HG02885 (cell line): ENCODE measurements around the gene GRIK2.
"Not testable (repeated sequence)": the region's sequence is repeated elsewhere in the genome, so short reads cannot be mapped to it uniquely, and the experiment has no call there.

Source experiments
- ATAC-seq: cut with Tn5 transposase; IDR thresholded peaks from one replicate; pipeline ENCODE4 v1.9.1; 2021; ENCODE audit warnings: mild to moderate bottlenecking; ENCODE audit not compliant: unreplicated experiment, poor library complexity

GRIK2 gene

DNA sequence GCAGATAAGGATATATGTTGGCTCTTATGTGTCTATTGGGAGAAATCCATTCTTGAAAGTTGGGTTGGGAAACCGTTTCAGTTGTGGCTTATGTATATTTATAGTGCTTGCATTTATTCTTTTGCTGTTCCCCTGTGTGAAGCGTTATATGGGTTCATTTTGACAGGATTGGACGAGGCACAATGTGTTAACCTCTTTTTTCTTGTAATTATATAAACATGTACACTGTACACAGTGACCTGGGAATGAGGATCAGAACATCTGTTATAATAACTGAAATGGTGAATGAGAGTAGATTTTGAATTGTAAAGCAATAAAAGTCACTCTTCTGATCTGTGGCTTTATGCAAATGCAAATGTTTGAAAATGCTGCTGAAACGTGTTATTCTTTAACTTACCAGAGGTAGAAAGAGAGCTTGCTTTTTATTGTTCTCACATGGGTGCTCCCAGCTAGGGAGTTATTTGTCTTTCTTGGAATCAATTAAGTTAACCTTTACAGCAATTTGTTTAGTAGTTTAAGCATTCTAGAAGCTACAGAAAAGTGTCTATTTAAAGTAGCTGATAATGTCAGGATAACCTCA is 213.7 kb downstream of the GRIK2 start:
- ATAC-seq: no peak

- no peak for ATAC-seq
Observed at GRCh38 chr6:101608703-101609102, 215.2 kb downstream of the GRIK2 start.

DNA sequence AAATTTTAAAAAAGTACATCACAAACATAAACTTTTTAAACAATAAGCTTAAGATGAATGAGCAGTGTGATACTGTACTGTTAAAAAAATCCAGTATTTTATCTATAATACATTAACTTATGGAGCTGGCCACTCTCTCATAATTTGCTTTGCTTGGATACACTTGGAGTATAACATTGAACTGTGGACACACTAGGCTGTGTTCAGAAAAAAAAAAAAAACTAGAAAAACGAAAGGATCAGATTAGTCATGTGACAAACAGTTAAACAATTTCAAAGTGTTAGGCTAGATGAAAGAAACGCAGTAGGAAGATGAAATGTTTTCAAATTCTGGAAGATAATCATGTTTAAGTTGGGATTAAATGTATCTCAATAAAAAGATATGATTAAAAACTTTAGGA is 220.0 kb downstream of the GRIK2 start:
- ATAC-seq: no peak

DNA sequence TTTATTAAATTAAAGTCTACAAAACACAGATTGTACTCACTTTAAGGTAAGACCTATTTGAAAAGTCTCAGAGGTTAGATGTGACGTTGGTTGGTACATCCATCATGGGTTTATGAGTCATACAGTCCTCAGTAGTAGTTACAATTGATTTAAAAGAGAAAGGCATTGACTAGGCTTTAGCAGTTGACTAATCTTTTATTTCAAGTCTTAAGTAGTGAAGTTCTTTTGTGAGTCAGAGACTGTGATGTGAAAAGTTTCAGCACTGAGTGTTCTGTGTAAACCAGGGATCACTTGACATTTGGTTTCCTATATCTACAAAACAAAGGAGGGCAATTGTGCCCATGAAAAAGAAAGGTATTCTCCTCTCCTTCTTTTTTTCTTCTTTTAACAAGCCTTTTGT is 221.3 kb downstream of the GRIK2 start:
- no peak for ATAC-seq

- ATAC-seq: no peak
Observed at GRCh38 chr6:101626269-101626668, 232.8 kb downstream of the GRIK2 start.

DNA sequence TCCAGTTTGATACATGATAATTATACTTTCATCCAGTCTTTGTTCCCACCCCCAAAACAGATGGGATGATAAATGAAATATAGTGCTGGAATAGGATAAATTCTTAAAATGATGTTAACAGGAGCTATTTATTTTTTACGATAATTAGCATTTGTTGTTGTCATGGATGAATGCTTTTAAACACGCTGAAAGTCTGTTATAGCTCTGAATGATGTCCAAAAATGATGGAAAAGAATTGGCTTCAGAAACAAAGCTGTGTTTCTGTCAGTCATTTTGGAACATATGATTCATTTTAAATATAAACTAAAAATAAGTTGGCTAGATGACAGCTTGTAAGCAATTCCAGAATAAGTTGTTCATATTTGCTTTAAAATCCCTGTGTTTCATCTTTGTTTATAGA is 237.4 kb downstream of the GRIK2 start:
- ATAC-seq: no peak

DNA sequence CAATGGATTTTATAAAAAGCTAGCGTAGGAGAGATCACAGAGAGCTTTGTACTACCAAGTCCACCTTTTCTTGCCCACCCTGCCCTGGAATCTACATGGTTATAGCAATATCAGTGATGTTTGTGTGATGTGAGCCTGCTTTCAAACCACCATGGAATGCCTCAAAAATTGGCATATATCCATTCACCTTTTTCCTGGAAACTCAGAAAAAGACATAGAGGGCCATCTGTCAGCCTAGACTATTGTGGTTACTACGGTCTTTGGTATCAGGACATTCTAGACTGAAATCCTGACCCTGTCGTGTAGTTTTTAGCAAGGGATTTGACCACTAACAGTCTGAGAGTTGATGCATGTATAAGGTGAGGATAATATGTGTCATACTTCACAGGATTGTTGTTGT is 239.6 kb downstream of the GRIK2 start:
- no peak for ATAC-seq

DNA sequence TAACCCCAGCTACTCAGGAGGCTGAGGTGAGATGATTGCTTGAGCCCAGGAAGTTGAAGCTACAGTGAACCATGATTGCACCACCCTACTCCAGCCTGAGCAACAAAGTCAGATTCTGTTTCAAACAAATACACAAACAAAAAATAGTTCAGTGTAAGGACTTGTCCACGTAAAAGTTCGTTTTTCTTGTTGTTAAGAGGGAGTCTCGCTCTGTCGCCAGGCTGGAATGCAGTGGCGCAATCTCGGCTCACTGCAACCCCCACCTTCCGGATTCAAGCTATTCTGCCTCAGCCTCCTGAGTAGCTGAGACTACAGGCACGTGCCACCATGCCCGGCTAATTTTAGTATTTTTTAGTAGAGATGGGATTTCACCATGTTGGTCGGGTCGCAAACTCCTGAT is 245.4 kb downstream of the GRIK2 start:
- not testable (repeated sequence) for ATAC-seq

DNA sequence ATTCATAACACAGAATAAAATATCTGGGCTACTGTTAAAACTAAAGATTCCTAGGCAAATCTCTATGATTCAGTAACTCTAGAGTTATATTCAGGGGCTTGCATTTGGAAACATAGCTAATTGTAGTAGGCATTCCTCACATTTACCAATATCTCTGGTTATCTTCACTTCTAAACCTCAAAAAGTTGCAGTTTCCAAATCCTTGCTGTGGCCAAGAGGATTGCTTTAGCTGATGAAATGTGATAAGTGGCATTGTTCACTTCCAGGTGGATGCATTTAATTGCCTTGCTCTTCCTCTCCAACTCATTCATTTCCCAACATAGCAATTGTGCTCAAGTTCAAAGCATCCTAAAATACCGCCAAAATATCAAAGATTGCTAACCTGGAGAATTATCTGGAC is 246.6 kb downstream of the GRIK2 start:
- ATAC-seq: no peak

DNA sequence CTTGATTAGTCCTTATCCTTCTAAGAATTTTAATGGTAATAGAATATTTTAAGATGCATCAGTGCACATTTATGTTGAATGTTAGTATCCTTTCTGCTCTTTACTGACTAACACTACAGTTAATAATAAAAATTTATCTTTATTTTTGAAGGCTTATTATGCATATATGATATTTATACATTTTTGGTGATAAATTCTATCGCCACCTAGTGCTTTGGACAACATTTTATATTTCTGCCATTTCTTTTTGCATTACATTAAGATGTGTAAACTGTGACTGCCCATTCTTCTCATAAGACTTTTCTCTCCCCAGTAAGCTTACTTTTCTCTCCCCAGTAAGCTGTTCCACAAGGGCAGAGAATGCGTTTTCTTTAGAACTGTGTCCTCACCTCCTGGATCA is 252.3 kb downstream of the GRIK2 start:
- no peak for ATAC-seq

DNA sequence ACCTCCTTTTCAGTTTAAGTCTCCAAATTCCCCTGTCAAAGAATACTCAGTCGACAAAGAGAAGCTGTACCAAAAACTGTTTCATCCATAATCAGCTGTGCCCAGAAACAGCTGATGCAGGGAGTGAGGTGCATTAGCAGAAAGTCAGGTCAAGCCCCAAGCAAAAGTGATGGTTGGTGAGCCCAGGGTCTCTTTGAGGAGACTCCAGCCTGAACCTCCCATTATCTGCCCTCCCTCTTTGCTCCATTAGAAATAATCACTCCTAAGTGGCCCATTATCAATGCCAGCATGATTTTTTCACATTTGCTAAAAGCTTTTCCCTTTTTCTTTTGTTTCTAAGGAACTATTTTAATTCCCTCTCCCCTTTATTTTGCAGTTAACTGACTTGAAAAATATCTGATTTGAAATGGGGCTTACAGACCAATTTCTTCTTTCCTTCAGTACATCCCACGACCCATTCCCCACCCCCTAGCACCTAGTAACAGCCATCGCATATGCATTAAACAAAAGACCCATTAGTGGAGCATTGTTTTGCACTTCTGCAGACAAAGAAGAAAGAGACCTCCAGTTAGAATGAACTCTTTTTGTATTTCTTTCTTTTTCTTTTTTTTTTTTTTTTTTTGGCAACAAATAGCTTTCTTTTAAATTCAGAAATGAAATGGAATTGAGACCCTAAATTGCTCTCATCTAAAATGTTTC is 257.0 kb downstream of the GRIK2 start:
- no peak for ATAC-seq

GRCh38 chr6:101652079-101652478 is 258.6 kb downstream of the GRIK2 start:
- no peak for ATAC-seq

GRCh38 chr6:101655109-101655508 is 261.6 kb downstream of the GRIK2 start:
- no peak for ATAC-seq

GRCh38 chr6:101662111-101662897 is 268.8 kb downstream of the GRIK2 start:
- ATAC-seq: peak; percentile 82

- ATAC-seq: no peak
Observed at GRCh38 chr6:101663100-101663499, 269.6 kb downstream of the GRIK2 start.

DNA sequence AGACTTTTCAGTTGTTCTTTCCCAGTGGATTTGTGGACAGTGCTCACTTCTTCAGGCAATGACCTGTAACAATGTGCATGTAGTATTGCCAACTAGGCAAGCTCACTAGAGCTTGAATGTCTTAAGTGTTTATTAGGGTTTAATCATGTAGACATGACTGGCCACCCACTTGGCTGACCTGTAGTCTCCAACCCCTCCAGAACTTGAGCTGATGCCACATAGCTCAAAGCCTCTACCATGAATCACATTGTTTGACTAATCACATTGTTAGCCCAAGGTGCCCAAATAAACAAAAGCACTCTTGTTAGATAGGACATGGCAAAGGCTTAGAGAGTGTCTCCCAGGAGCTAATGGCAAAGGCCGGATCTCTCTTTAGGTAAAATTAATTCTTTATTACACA is 272.7 kb downstream of the GRIK2 start:
- no peak for ATAC-seq

DNA sequence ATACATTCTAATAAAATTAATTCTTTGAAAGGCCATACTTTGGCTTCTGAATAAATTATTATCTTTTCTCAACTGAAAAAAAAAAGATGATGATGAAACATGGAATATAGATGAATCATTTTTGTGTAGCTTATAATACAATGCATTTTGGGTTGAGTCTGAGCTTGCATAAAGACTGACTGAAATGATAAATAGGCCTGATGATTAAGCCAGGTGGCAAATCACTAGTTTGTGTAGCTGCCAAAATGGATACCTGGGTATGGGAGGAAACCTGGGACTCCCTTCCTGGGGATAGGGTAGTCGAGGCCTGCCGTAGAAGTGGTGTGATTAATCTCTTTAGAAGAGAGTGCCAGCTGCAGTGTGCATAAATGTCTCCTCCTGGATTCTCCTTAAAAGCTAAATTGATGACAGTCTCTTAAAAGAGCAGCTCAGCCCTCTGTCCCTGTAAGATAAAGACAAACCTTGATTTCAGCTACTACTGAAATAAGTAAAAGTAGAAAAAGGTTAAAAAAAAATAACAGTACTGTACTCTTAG is 275.1 kb downstream of the GRIK2 start:
- no peak for ATAC-seq

DNA sequence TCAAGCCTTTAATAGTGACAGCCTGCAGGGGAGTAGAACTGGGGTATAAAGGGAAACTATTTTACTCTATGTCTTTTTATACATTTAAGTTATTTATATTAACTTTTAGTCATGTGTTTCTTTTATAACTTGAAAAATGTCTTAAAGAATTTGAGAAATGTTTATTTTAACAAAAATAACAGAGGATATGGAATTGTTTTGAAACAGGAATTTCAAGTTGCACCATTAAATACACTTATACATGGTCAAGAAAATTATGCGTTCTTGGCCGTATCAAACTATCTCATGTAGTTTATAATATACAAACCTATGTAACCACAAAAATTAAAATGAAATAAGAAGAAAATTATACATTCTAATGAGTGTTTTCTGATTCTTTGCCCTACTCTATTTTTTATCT is 282.7 kb downstream of the GRIK2 start:
- ATAC-seq: no peak

- ATAC-seq: no peak
Observed at GRCh38 chr6:101682937-101683336, 289.4 kb downstream of the GRIK2 start.

GRCh38 chr6:101683884-101684283 is 290.4 kb downstream of the GRIK2 start:
- ATAC-seq: no peak

GRCh38 chr6:101686653-101687052 is 293.1 kb downstream of the GRIK2 start:
- no peak for ATAC-seq
